OCI-M1 (cell line): ENCODE data around the gene SOSTDC1.
"Not testable (repeated sequence)": the region's sequence is repeated elsewhere in the genome, so short reads cannot be mapped to it uniquely, and the experiment has no call there.

ENCODE experiments used
- DNase-seq: peaks from one replicate; lab custom pipeline; 2025; lab: John Stamatoyannopoulos, UW

The SOSTDC1 gene

GRCh38 chr7:16462431-16462889 lies 3.1 kb downstream of the SOSTDC1 start:
- no peak for DNase-seq

- no peak for DNase-seq
Measured at GRCh38 chr7:16460789-16461493, 4.6 kb downstream of the SOSTDC1 start.

- not testable (repeated sequence) for DNase-seq
Measured at GRCh38 chr7:16456303-16456702, 9.2 kb downstream of the SOSTDC1 start.

GRCh38 chr7:16455591-16455990 lies 9.9 kb downstream of the SOSTDC1 start:
- DNase-seq, result no peak

GRCh38 chr7:16450366-16450765 lies 15.2 kb downstream of the SOSTDC1 start:
- no peak for DNase-seq

GRCh38 chr7:16447876-16448275 lies 17.7 kb downstream of the SOSTDC1 start:
- no peak for DNase-seq

GRCh38 chr7:16446508-16446907 lies 19.0 kb downstream of the SOSTDC1 start:
- DNase-seq, result no peak

- DNase-seq, result peak; percentile 21
Measured at GRCh38 chr7:16443871-16444270, 21.7 kb downstream of the SOSTDC1 start.

GRCh38 chr7:16438988-16439387 lies 26.6 kb downstream of the SOSTDC1 start:
- DNase-seq, result no peak

- DNase-seq, result no peak
Measured at GRCh38 chr7:16436306-16436705, 29.2 kb downstream of the SOSTDC1 start.

GRCh38 chr7:16433568-16434122 lies 31.9 kb downstream of the SOSTDC1 start:
- DNase-seq, result peak; percentile 84

- no peak for DNase-seq
Measured at GRCh38 chr7:16432425-16432731, 33.2 kb downstream of the SOSTDC1 start.

- peak; percentile 82 for DNase-seq
Measured at GRCh38 chr7:16431646-16432424, 33.7 kb downstream of the SOSTDC1 start.

- DNase-seq, result no peak
Measured at GRCh38 chr7:16430133-16430532, 35.4 kb downstream of the SOSTDC1 start.

GRCh38 chr7:16428672-16429071 lies 36.9 kb downstream of the SOSTDC1 start:
- DNase-seq, result peak; percentile 62

GRCh38 chr7:16428182-16428581 lies 37.4 kb downstream of the SOSTDC1 start:
- no peak for DNase-seq

GRCh38 chr7:16423761-16424160 lies 41.8 kb downstream of the SOSTDC1 start:
- DNase-seq, result no peak

- peak; percentile 72 for DNase-seq
Measured at GRCh38 chr7:16422917-16423316, 42.6 kb downstream of the SOSTDC1 start.

GRCh38 chr7:16422103-16422435 lies 43.5 kb downstream of the SOSTDC1 start:
- DNase-seq, result peak; percentile 54

GRCh38 chr7:16421333-16422102 lies 44.0 kb downstream of the SOSTDC1 start, which contains the start of gene CRPPA:
CRPPA (minus strand) TSS chr7:16421538; CDS start chr7:16421322, 216 bp downstream.
- DNase-seq, result peak; percentile 54

- peak; percentile 93 for DNase-seq
Measured at GRCh38 chr7:16420649-16421332, 44.7 kb downstream of the SOSTDC1 start.

GRCh38 chr7:16420329-16420648 lies 45.2 kb downstream of the SOSTDC1 start:
- DNase-seq, result no peak
